Ectodermal cell (in vitro differentiated cells): ENCODE results near the gene STAG1.
"Not testable (repeated sequence)": the region's sequence is repeated elsewhere in the genome, so short reads cannot be mapped to it uniquely, and the experiment has no call there.

Experiments
- H3K27ac ChIP-seq: 2 replicates; pipeline ENCODE4 v1.7.0; 2013; ENCODE audit warnings: mild to moderate bottlenecking, low read depth, low read length; ENCODE audit not compliant: insufficient read depth, poor library complexity, severe bottlenecking
- H3K27me3 ChIP-seq: 2 replicates; pipeline ENCODE4 v1.7.0; 2013; ENCODE audit warnings: mild to moderate bottlenecking, low read length; ENCODE audit not compliant: insufficient read depth, control insufficient read depth, poor library complexity, severe bottlenecking
- H3K36me3 ChIP-seq: one replicate; pipeline ENCODE4 v1.7.0; 2013; ENCODE audit warnings: low read length; ENCODE audit not compliant: control insufficient read depth, insufficient read depth
- H3K4me1 ChIP-seq: one replicate; pipeline ENCODE4 v1.7.0; 2013; ENCODE audit warnings: low read length; ENCODE audit not compliant: control insufficient read depth, insufficient read depth
- H3K4me3 ChIP-seq: 2 replicates; pipeline ENCODE4 v1.7.0; 2013; ENCODE audit warnings: low read depth, low read length, control low read depth; ENCODE audit not compliant: insufficient read depth
- H3K9me3 ChIP-seq: 2 replicates; pipeline ENCODE4 v1.7.0; 2013; ENCODE audit warnings: mild to moderate bottlenecking, low read length, moderate library complexity; ENCODE audit not compliant: control insufficient read depth
- WGBS, 2 experiments: methylation state at CpG; one replicate each; pipeline ENCODE4 v1.1.7; 2013; ENCODE audit warnings: missing lambda C conversion rate in 2 of 2; 5-methylcytosine and 5-hydroxymethylcytosine counted together

Gene STAG1

GRCh38 chr3:136404056-136404455 is 348.1 kb downstream of the STAG1 start:
- no peaks in the 10 kb centered on the region for H3K4me1 ChIP-seq
- no peak overlapping the region for H3K4me3 ChIP-seq
- no peaks in the 10 kb centered on the region for H3K27me3 ChIP-seq
- no peak overlapping the region for H3K27ac ChIP-seq
- 94 to 97% methylated on average over 2 of the region's 2 CpGs for WGBS, 2 experiments
- H3K36me3 ChIP-seq: no peaks in the 10 kb centered on the region
- no peaks in the 10 kb centered on the region for H3K9me3 ChIP-seq

GRCh38 chr3:136396916-136397315 is 355.3 kb downstream of the STAG1 start:
- no peaks in the 10 kb centered on the region for H3K9me3 ChIP-seq
- H3K36me3 ChIP-seq: no peaks in the 10 kb centered on the region
- no peak overlapping the region for H3K4me3 ChIP-seq
- no peaks in the 10 kb centered on the region for H3K4me1 ChIP-seq
- H3K27me3 ChIP-seq: no peaks in the 10 kb centered on the region
- no peak overlapping the region for H3K27ac ChIP-seq

- H3K9me3 ChIP-seq: no peaks in the 10 kb centered on the region
- no peak overlapping the region for H3K4me3 ChIP-seq
- H3K4me1 ChIP-seq: no peaks in the 10 kb centered on the region
- no peaks in the 10 kb centered on the region for H3K36me3 ChIP-seq
- WGBS, 2 experiments: 94 to 97% methylated on average over 2 to 3 of the region's 3 CpGs
- H3K27me3 ChIP-seq: no peaks in the 10 kb centered on the region
- H3K27ac ChIP-seq: no peak overlapping the region
Measured at GRCh38 chr3:136390574-136390973, 361.6 kb downstream of the STAG1 start.

- 95 to 100% methylated on average over 1 of the region's 1 CpG for WGBS, 2 experiments
- Histone ChIP-seq H3K9me3 (no peaks in the 10 kb centered on the region), H3K36me3 (no peaks in the 10 kb centered on the region), H3K27ac (no peak overlapping the region), H3K4me3 (no peak overlapping the region), H3K27me3 (no peaks in the 10 kb centered on the region), H3K4me1 (no peaks in the 10 kb centered on the region)
Measured at GRCh38 chr3:136387031-136387430, 365.1 kb downstream of the STAG1 start.

- no peak overlapping the region for H3K4me3 ChIP-seq
- WGBS, 2 experiments: 98 to 100% methylated on average over 1 to 2 of the region's 2 CpGs
Measured at GRCh38 chr3:136385457-136385856, 366.7 kb downstream of the STAG1 start.

GRCh38 chr3:136381051-136381450 is 371.1 kb downstream of the STAG1 start:
- no peaks in the 10 kb centered on the region for H3K27me3 ChIP-seq
- no peaks in the 10 kb centered on the region for H3K4me1 ChIP-seq
- no peaks in the 10 kb centered on the region for H3K9me3 ChIP-seq
- H3K36me3 ChIP-seq: no peaks in the 10 kb centered on the region
- H3K4me3 ChIP-seq: no peak overlapping the region
- WGBS, 2 experiments: 89 to 92% methylated on average over 2 of the region's 2 CpGs
- H3K27ac ChIP-seq: no peak overlapping the region

More at GRCh38 chr3:136385457-136385856, 366.7 kb downstream of the STAG1 start:
- Histone ChIP-seq H3K36me3 (no peaks in the 10 kb centered on the region), H3K27me3 (no peaks in the 10 kb centered on the region), H3K4me1 (no peaks in the 10 kb centered on the region), H3K9me3 (no peaks in the 10 kb centered on the region), H3K27ac (no peak overlapping the region)

GRCh38 chr3:136380530-136380929 is 371.6 kb downstream of the STAG1 start:
- Histone ChIP-seq H3K4me1 (no peaks in the 10 kb centered on the region), H3K27ac (no peak overlapping the region), H3K27me3 (no peaks in the 10 kb centered on the region), H3K9me3 (no peaks in the 10 kb centered on the region), H3K36me3 (no peaks in the 10 kb centered on the region), H3K4me3 (no peak overlapping the region)
- WGBS, 2 experiments: 85 to 92% methylated on average over 6 of the region's 6 CpGs

- H3K27me3 ChIP-seq: no peaks in the 10 kb centered on the region
Measured at GRCh38 chr3:136378011-136378410, 374.2 kb downstream of the STAG1 start.

GRCh38 chr3:136377508-136377907 is 374.7 kb downstream of the STAG1 start:
- WGBS, 2 experiments: 94% methylated on average over 2 of the region's 2 CpGs
- H3K4me1 ChIP-seq: no peaks in the 10 kb centered on the region
- no peaks in the 10 kb centered on the region for H3K27me3 ChIP-seq
- no peaks in the 10 kb centered on the region for H3K36me3 ChIP-seq
- H3K9me3 ChIP-seq: no peaks in the 10 kb centered on the region
- H3K4me3 ChIP-seq: no peak overlapping the region
- H3K27ac ChIP-seq: no peak overlapping the region

More at GRCh38 chr3:136378011-136378410, 374.2 kb downstream of the STAG1 start:
- H3K4me1 ChIP-seq: no peaks in the 10 kb centered on the region
- H3K36me3 ChIP-seq: no peaks in the 10 kb centered on the region
- no peak overlapping the region for H3K4me3 ChIP-seq
- no peaks in the 10 kb centered on the region for H3K9me3 ChIP-seq
- WGBS, 2 experiments: 91 to 97% methylated on average over 1 of the region's 1 CpG
- no peak overlapping the region for H3K27ac ChIP-seq

- WGBS, 2 experiments: 78 to 91% methylated on average over 1 to 3 of the region's 5 CpGs
- H3K4me1 ChIP-seq, H3K27me3 ChIP-seq, H3K27ac ChIP-seq, H3K36me3 ChIP-seq, H3K4me3 ChIP-seq, H3K9me3 ChIP-seq: not testable (repeated sequence)
Measured at GRCh38 chr3:136375800-136376199, 376.4 kb downstream of the STAG1 start.

GRCh38 chr3:136366289-136366688 is 385.9 kb downstream of the STAG1 start:
- Histone ChIP-seq H3K9me3 (no peaks in the 10 kb centered on the region), H3K36me3 (no peaks in the 10 kb centered on the region), H3K4me1 (no peaks in the 10 kb centered on the region), H3K27ac (no peak overlapping the region), H3K4me3 (no peak overlapping the region), H3K27me3 (no peaks in the 10 kb centered on the region)
